ELF-1 (cell line): ENCODE results near the gene SYN1.

Source experiments
- DNase-seq: peaks from one replicate; pipeline ENCODE4 v3.0.0-alpha.2; 2016; ENCODE audit warnings: low read depth, low spot score

The SYN1 gene

DNA sequence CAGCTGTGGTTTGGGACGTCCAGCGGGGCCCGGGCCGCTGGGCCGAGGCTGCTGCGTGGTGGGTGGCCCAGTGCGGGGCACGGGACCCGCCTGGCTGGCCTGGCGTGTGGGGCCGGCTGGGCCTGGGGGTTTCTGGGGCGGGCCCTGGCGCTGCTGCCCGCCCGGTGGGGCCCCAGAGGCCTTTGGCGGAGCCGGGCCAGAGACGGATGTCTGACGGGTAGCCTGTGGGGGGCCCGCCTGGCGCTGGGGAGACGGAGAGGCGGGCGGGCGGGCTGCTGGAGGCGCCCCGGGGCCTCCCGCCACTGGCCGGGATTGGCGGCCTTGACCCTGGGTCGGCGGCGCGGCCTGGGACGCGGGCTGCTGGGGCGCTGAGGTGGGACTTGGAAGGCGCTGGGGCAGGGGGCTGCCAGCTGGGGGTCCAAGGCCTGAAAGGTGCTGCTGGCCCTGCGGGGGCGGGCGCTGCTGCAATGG is 45.5 kb downstream of the SYN1 start:
- no peak for DNase-seq

DNA sequence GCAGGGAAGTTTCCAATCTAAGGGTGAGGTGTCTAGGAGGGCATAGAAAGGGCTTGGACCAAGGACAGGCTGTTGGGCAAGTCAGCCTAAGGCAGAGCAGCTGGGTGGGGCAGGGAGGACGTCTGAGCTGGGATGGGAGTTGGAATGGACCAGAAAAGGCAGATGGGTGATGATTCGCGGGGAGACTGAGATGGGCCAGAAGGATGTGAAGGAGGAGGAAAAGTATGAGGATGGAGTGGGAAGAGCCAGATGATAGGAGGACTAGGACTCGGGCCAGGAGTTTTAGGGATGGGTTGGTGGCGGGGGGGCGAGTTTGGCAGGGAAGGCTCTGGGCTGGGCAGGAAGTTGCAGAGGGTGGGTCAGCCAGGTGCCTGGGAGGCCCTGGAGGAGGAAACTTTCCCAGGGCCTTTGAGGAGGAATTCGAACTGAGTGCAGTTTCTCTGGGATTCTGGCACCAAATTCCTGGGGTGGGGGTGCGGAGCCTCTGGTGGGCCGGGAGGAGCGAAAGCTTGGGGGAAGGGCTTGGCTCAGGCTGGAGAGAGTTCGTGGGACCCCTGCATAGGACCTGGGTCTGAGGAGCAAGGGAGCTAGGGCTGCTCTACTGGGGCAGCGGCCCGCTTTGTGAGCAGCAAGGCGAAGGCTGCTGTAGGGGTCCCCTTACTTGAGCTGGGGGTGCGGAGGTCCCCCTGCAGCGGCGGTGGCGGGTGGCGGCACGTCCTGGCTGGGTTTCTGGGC is 46.1 kb downstream of the SYN1 start:
- DNase-seq, result peak; percentile 96

DNA sequence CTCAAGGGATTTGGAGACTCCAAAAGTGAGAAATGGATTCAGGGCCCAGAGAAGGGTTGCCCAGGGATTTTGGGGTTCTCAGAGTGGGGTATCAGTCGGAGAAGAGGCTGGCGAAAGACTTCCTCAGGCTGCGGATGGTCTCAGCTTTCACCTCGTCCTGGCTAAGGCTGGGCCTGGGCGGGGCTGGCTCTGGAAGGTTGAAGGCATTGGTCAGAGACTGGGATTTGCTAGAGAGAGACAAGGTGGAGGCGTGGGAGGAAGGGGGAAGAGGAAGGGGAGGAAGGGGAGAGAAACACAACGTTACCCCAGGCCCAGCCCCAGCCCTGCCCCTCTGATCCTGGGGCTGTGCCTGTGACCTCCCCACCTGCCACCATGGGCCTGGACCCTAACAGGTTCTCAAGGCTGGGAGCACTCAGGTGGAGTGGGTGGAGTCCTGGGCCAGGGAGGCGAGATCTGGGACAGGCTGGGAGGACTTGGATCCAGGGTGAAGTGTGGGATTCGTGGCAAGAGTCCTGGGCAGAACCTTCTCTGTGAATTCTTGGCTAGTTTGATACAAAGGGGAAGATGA is 46.8 kb downstream of the SYN1 start:
- no peak for DNase-seq

DNA sequence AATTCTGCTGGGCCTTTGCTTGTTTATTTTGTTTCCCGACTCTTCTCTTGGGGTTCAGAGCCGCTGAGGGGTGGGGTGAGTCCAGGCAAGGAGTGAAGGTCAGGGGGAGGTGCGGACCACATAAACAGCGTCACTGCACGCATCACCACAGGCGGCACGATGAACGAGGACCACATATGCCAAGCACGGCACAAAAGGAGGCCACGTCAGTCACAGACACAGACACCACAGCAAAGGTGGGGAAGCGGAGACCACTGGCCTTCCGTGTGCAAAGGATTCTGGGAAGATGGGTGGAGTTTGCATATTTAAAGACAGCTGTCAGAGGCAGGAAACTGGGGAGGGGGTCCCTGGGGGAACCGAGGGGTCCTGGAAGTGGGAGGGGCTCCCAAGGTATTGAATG is 47.8 kb downstream of the SYN1 start:
- no peak for DNase-seq

DNA sequence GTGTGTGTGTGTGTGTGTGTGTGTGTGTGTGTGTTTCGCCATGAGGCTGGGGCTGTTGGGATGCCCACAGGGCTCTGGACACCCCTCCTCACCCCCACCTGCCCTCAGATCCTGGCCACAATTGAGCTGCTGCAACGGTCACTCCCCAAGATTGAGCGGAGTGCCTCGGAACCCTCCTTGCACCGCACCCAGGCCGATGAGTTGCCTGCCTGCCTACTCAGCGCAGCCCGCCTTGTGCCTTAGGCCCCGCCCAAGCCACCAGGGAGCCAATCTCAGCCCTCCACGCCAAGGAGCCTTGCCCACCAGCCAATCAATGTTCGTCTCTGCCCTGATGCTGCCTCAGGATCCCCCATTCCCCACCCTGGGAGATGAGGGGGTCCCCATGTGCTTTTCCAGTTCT is 48.4 kb downstream of the SYN1 start:
- DNase-seq, result no peak

DNA sequence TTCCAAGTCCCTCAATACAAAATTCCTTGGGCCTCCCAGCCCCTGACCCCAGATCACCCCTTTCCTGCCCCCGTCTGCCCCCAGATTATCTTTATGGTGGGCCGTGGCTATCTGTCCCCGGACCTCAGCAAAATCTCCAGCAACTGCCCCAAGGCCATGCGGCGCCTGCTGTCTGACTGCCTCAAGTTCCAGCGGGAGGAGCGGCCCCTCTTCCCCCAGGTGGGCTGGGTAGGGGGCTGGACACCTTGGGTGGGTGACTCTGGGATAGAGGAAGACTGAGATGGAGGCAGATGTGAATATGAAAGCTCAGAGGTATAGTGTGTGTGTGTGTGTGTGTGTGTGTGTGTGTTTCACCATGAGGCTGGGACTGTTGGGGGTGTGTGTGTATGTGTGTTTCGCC is 48.9 kb downstream of the SYN1 start:
- no peak for DNase-seq

DNA sequence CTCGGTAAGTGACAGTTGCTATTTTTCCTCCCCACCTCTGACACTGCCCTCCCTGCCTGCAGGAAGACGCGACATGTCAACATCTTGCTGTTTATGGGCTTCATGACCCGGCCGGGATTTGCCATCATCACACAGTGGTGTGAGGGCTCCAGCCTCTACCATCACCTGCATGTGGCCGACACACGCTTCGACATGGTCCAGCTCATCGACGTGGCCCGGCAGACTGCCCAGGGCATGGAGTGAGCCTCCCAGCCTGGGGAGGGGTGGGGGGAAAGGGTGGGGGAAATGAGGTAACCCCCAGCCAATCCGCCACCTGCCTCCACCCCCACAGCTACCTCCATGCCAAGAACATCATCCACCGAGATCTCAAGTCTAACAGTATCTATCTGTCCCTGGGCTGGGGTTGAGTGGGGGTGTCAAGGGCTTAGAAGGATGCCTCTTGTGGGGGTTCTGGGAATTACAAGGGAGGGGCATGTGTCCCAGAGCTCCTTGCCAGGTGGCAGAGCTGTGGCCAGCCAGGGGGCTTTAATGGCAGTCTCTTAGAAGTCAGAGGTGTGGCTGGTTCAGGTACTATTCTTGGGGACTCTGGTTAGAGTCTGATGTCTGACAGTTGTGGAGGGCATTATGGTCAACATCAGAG is 50.9 kb downstream of the SYN1 start:
- DNase-seq, result peak; percentile 69

DNA sequence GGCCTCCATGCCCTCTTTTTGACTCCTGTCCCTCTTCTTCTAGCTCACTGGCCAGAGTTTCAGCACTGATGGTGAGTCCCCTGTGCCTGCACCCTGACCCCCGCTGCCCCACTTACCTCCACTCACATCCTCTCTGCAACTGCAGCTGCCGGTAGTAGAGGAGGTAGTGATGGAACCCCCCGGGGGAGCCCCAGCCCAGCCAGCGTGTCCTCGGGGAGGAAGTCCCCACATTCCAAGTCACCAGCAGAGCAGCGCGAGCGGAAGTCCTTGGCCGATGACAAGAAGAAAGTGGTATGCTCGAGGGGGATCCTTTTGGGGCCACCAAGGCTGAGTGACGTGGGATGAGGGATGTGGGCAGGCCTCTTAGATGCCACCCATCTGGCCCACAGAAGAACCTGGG is 52.8 kb downstream of the SYN1 start:
- no peak for DNase-seq

DNA sequence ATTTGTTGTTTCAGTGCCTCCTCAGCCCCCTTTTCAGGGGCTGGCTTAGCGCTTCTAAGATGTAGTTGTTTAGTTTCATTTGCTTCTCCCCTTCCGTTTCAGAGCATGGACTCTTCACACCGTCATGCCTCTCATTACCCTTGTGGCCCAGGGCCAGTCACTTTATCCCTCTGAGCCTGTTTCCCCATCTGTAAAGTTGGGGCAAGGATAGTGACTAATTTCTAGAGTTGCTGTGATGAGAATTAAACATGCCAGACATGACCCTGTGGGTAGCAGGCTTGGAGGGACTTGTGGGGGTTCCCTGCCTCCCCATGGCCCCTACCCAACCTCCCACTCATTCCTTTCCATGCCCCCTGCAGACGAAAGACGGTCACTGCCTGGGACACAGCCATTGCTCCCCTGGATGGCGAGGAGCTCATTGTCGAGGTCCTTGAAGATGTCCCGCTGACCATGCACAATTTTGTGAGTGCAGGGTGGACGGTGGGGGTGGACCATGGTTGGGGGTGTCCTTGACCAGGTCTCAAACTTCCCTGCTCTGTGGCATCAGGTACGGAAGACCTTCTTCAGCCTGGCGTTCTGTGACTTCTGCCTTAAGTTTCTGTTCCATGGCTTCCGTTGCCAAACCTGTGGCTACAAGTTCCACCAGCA is 55.1 kb downstream of the SYN1 start:
- DNase-seq, result no peak

DNA sequence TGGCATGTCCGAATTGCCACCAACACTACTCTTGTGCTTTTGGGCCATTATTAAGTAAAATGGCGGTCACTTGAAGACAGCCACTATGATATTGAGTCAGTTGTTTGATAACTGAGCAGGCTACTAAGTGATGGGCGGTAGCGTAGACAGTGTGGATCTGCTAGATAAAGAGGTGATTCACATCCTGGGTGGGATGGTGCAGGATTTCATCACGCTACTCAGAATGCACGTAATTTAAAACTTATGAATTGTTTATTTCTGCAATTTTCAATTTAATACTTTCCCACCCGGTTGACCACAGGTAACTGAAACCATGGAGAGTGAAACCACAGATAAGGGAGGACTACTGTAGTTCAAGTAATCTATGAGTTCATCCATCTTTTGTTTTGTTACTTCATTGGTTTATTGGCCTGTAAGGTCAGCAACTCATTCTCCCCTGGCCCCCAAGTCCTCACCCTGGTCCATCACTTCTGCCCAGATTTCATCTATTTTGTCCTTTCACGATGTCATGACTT is 55.8 kb downstream of the SYN1 start:
- DNase-seq, result no peak

DNA sequence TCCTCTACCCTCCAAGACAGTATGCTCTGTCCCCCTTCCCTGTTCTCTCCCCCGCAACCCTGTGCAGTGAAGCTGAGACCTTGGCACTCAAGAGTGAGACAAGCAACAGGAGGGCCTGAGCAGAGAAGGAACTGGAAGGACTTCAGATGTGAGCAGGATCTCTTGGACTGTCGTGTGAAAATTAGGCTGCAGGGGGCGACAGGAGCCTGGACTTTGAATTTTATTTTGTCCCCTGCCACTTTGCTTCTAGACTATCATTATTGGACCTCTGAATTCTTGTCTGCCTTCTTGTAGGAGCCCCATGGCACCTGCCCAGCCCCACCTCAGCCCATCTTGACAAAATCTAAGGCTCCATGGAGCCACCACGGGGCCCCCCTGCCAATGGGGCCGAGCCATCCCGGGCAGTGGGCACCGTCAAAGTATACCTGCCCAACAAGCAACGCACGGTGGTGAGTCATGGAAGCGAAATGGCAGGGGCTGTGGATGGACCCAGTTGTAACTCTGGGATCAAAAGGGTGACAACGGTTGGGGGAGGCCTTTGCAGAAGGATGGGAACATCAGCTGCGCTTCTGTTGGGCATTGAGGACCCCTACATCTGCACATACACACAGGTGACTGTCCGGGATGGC is 56.9 kb downstream of the SYN1 start:
- DNase-seq, result peak; percentile 73

DNA sequence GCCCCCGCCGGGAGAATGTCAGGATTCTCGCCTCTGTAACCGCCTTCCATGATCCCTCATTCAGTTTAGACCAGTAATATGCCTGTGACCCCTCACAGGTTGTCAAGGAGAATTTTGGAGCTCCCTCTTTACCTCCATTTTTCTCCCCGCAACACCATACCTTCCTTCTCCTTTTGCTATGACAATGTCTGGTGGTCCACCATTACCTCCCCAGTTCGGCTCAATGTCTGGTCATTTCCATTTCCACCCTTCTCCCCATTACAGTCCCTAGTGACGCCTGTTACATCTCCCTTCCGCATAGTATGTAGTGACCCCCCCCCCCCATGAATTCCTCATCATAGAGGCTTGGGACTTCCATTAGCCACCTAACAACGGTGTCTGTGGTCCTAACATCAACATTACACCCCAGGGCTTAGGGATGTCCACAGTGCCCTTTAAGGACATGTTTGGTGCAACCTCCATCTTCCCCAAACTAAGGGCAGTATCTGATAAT is 58.0 kb downstream of the SYN1 start:
- no peak for DNase-seq

DNA sequence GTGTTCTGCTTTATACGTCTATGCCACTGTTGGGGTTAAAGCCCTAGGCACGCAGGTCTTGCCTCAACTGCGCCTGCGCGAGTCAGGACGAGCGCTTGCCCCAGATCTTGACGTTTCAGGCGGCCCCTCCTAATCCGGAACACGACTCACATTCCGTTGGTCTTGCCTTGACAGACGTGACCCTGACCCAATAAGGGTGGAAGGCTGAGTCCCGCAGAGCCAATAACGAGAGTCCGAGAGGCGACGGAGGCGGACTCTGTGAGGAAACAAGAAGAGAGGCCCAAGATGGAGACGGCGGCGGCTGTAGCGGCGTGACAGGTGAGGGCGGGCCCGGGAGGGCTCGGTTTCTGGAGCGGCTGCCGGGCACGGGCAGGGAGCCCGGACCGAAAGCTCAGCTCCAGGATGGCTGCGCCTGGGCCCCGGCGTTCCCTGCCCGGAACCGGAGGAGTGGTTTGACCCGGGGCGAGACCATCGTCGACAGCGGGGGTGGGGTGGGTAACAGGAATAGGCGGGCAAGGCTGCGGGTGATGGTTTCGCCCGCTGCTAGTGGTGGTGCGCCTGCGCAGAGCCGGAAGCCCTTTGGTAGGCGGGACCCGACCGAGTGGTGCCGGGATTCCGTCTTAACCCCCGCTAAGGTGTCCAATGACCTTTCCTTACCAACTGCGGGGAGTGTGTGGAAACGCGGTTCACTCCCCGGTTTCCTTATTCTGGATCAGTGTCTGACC is 58.6 kb downstream of the SYN1 start, which contains the start of gene ARAF:
Gene ARAF (plus strand): TSS at position 272 of the 725 bp plus-strand sequence. CDS start 1,763 bp downstream, outside the sequence.
- peak; percentile 99 for DNase-seq

DNA sequence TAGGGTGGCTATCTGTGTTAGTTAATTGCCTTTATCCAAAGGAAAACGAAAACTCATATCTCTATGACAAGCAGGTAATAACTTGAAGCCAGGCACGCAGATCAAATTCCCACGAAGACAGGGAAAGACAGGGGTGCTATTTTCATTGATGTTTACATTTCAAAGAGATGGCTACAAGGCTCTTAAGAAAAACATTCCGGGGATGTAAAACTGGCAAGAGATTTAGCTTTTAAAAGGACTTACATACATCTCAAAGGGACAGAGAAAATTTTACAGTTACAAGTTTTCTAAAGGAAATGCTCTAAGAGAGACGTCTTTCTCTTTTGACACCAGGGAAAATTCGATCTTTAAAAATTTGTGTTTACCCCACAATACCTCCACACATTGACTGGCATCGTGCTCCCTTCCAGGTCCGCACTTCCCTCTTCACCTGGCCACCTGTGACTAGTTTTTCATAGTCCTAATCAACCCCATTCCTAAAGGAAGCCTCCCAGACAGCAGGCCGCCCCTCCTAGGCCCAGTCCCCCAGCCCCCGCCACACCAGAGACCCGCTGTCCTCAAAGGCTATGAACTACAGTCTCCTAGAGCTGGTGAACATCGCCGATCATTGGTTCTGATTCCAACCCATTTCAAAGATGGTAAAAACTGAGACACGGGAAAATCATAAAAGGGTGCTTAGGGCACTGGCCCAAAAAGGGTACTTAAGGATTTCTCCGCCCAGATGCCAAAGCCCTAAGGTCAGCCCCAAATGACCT is 59.3 kb downstream of the SYN1 start:
- no peak for DNase-seq

DNA sequence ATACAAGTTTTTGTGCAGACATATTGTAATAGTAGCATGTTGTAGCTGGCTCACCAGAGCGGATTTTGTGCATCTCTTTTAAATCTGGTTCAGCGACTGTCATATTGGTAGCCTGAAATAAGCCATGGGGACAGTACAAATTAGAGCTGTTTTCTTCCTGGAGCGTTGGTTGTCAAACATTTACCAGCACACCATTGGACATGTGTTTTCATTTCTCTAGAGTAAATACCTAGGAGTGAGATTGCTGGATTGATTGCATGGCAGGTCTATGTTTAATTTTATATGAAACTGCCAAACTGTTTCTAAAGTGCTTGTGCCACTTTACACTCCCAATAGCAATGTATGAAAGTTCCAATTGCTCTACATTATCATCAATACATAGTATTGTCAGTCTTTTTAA is 61.2 kb downstream of the SYN1 start:
- no peak for DNase-seq

DNA sequence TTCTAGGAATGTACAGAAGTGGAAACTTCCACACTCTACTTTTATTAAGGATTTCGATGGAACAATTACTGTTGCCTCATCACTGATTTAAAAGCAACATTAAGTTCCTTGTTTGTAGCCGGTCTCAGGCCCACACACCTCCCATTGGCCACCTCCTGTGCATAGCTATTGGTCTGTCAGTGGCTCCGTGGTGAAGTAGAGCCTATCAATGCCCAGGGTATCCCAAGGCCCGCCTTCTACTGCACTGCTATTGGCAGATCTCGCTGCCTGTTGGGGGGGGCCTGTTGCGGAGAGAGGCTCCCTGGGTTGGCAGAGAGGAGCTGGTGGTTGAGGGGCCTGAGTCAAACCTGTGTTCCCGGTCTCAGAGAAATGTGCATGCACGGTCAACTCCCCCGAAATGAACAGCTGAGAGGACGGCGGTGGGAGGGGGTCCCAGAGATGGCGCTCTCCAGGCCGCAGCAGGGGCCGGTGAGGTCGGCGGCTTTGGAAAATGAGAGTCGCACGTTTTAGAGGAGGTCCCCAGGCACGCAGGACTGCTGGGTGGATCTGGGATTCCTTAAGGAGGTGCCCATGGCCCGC is 63.5 kb downstream of the SYN1 start:
- peak; percentile 97 for DNase-seq

DNA sequence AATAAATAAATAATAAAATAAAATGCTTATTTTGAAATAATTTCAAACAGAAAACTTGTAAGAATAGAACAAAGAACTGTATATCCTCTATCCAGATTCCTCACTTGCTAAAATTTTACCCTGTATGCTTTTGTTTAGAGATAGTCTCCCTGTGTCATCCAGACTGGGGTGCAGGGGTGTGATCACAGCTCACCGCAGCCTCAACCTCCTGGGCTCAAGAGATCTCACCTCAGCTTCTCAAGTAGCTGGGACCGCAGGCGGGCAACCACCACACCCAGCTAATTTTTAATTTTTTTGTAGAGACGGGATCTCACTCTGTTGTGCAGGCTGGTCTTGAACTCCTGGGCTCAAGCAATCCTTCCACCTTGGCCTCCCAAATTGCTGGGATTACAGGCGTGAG is 76.2 kb downstream of the SYN1 start:
- no peak for DNase-seq

DNA sequence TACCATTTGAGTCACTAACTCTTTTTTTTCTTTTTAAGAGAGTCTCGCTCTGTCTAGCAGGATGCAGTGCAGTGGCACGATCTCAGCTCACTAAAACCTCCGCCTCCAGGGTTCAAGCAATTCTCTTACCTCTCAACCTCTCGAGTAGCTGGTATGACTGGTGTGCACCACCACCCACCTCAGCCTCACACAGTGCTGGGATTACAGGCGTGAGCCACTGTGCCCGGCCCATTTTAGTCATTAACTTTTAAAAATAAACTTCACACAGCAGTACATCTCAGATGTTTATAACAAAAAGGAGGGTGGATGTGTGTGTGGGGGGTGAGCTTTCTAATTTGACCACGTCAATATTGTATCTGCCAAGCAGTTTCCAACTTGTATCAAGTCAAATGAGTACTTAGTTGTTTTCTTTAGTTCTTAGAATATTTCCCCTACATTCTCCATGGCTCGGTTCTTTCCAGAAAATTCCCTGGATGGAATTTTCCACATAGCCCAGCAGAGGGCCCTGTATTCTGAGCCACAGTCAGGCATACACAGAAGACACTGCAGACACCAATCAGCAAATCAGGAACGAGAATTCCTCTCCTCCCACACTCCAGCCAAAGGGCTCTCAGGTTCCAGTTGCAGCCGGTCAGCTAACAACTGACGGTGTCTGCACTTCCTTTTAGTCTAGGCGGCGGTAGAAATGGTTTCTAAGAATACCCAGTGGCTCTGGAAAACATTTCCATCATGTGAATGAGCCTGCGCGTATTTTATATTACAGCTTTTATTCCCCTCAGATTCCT is 78.7 kb downstream of the SYN1 start:
- DNase-seq, result peak; percentile 97

DNA sequence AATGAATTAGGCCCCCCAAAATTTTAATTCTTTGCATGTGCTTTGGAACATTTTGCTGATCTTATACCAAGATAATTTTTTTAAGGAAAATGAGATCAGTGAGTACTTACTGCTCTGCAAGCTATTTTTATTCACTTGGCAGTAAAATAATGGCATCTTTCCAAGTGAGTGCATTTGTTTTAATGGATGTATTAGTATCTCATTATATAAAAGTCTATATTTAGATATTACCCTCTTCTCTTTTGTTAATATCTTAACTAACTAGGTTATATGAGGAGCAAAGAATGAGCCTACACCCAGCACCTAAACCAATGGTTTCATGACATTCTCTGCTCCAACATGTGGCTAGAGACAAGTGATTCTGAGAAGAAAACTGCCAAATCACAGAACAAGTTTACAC is 79.8 kb downstream of the SYN1 start:
- DNase-seq, result no peak
